ENCODE data around the gene RASD2.

- TF ChIP-seq SIX5 (IDR thresholded peaks at IDR 0.05; ENCODE audit: low read depth, low read length, severe bottlenecking), result no peak
- TF ChIP-seq POLR2AphosphoS2 (IDR thresholded peaks at IDR 0.05; ENCODE audit: low read depth, low read length), result no peak
Measured at GRCh38 chr22:35518811-35519210, 21.8 kb upstream of the RASD2 start.

Data from GM12878 (cell line).